ENCODE measurements around the gene SRP68. TPM values are rescaled to one million over a fixed set of nuclear protein-coding genes. Genes with fewer than 3 reads are reported as not detected.

SRP68 gene
- total and polyA plus RNA-seq, 2 of the 4 experiments (the other 2 are of a cell fraction), result 47.1 to 82.6 TPM

GRCh38 chr17:76090517-76091129, 18.3 kb upstream of the SRP68 start:
- dilution Hi-C loops (cut with HindIII; ENCODE audit: low sequenced_read_pairs, unreplicated experiment) (no loop called here), intact Hi-C loops (cut with micrococcal nuclease) (no loop called here), in situ Hi-C loops (cut with MboI; ENCODE audit: low sequenced_read_pairs) (no loop called here)
- Histone ChIP-seq H3K27me3 (ENCODE audit: control insufficient read depth, insufficient read depth, low read length) (no peaks in the 10 kb centered on the region), H3K18ac (ENCODE audit: low read depth, low read length) (no peak overlapping the region), H3K27ac (ENCODE audit: insufficient read depth, low read length) (no peak overlapping the region), H3K4me3 (ENCODE audit: insufficient read depth, low read depth, low read length) (no peak overlapping the region), H3K79me1 (ENCODE audit: low read depth in 1 of 2, low read length in 2 of 2) (peaks cover 5 to 20% of the 10 kb centered on the region in 2 experiments; a peak in 3 of 4 replicates), H2BK15ac (ENCODE audit: low read depth, low read length) (no peak overlapping the region), H2BK5ac (ENCODE audit: low read depth, low read length, poor library complexity, severe bottlenecking) (no peak overlapping the region), H3K4me2 (ENCODE audit: low read depth, low read length) (no peak overlapping the region), H2AFZ (replicated peaks; ENCODE audit: low read length, poor library complexity) (no peak overlapping the region), H2AK5ac (ENCODE audit: low read depth, low read length) (no peak overlapping the region), H2AK9ac (replicated peaks; ENCODE audit: low read depth, low read length, poor library complexity) (no peak overlapping the region), H3K4ac (ENCODE audit: low read depth, low read length) (no peak overlapping the region), H3K9ac (ENCODE audit: low read depth, low read length) (no peak overlapping the region), H3K56ac (ENCODE audit: extremely low read depth, insufficient read depth, low read length) (no peak overlapping the region), H4K91ac (ENCODE audit: insufficient read depth, low read depth, low read length) (no peak overlapping the region), H4K8ac (ENCODE audit: low read depth in 2 of 2, low read length in 2 of 2) (no peak overlapping the region), H3K4me1 (ENCODE audit: control insufficient read depth, insufficient read depth, low read length) (no peaks in the 10 kb centered on the region), H3K23ac (ENCODE audit: low read depth, low read length) (no peak overlapping the region), H3K9me1 (ENCODE audit: insufficient read depth, low read length) (no peaks in the 10 kb centered on the region), H4K20me1 (ENCODE audit: insufficient read depth, low read length) (no peaks in the 10 kb centered on the region; the same call in 1 of the 2 replicates), H2BK120ac (ENCODE audit: low read depth, low read length) (no peak overlapping the region), H4K5ac (ENCODE audit: low read depth, low read length) (no peak overlapping the region), H3K14ac (replicated peaks; ENCODE audit: low read depth, low read length) (no peak overlapping the region), H3K9me3 (ENCODE audit: control insufficient read depth, insufficient read depth, low read length) (no peaks in the 10 kb centered on the region), H3K36me3 (ENCODE audit: control insufficient read depth, insufficient read depth, low read length) (peaks cover 71% of the 10 kb centered on the region), H2BK20ac (ENCODE audit: low read depth, low read length) (no peak overlapping the region)
- no peak for TF ChIP-seq FOS (IDR thresholded peaks at IDR 0.05; ENCODE audit: low read depth, low read length)
- ChIA-PET CTCF (no interaction called here), POLR2A (ENCODE audit: unreplicated experiment) (no interaction called here)
- no TSS peak for BruUV-seq (replicated peaks)
- no peak for DNase-seq
- no peak for ATAC-seq (ENCODE audit: low read depth)
- 94% methylated on average over 8 of the region's 17 CpGs; no CpG with 5 or more reads in 1 of the 2 experiments for WGBS, 2 experiments (ENCODE audit: extremely low coverage in 2 of 2, insufficient read length in 1 of 2)

Measured in IMR-90 (cell line).